Erythroblast (primary cell): ENCODE measurements around the gene ZNF558.

Source experiments
- GATA1 ChIP-seq: IDR thresholded peaks from 2 replicates; pipeline ENCODE4 v1.6.1; 2011; ENCODE audit warnings: low read depth, mild to moderate bottlenecking, control low read depth, low read length, moderate library complexity
- POLR2A ChIP-seq: IDR thresholded peaks from 2 replicates; pipeline ENCODE4 v1.6.1; 2011; ENCODE audit warnings: mild to moderate bottlenecking, low read length

DNA sequence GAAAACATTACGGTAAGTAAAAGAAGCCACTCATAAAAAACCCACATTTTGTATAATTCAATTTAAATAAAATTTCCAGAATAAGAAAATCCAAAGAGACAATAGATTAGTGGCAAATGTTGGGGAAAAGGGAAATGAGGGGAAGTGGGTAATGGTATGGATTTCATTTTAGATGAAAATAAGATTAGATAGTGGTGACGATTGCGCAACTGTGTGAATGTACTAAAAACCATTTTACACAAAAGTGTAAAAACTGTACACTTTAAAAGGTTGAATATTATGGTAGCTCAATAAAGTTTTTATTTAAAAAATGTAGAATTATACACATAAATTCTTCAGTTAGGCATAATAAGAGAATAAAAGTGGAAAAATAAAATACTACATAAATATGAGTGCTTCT, 3.8 kb upstream of the ZNF558 start:
- TF ChIP-seq GATA1, result no peak
- TF ChIP-seq POLR2A, result no peak
